H9 (cell line): ENCODE measurements around the gene U2AF1L4. TPM values are rescaled to one million over a fixed set of nuclear protein-coding genes. Genes with fewer than 3 reads are reported as not detected.

Experiments
- DNase-seq: peaks from one replicate; pipeline ENCODE4 v3.0.0-alpha.2; 2017
- H2AFZ ChIP-seq: one replicate; pipeline ENCODE4 v1.6.1; 2013; ENCODE audit warnings: mild to moderate bottlenecking, low read length, control low read depth, moderate library complexity
- H2AK5ac ChIP-seq: 2 replicates; pipeline ENCODE4 v1.6.1; 2013; ENCODE audit warnings: low read length, control low read depth, mixed read lengths; ENCODE audit not compliant: insufficient read length
- H2BK120ac ChIP-seq: one replicate; pipeline ENCODE4 v1.6.1; 2013; ENCODE audit warnings: low read depth, mild to moderate bottlenecking, low read length, control low read depth, inconsistent platforms; ENCODE audit not compliant: poor library complexity, severe bottlenecking
- H2BK12ac ChIP-seq: 2 replicates; pipeline ENCODE4 v1.6.1; 2013; ENCODE audit warnings: low read length, control low read depth, mixed read lengths, low read depth; ENCODE audit not compliant: insufficient read length
- H2BK15ac ChIP-seq: 2 replicates; pipeline ENCODE4 v1.6.1; 2013; ENCODE audit warnings: low read depth, low read length, control low read depth
- H2BK20ac ChIP-seq: one replicate; pipeline ENCODE4 v1.6.1; 2013; ENCODE audit warnings: low read depth, mild to moderate bottlenecking, low read length, control low read depth, inconsistent platforms; ENCODE audit not compliant: poor library complexity, severe bottlenecking
- H2BK5ac ChIP-seq: 2 replicates; pipeline ENCODE4 v1.6.1; 2013; ENCODE audit warnings: low read length, control low read depth, mixed read lengths; ENCODE audit not compliant: insufficient read length
- H3K14ac ChIP-seq: 2 replicates; pipeline ENCODE4 v1.6.1; 2013; ENCODE audit warnings: low read length, control low read depth; ENCODE audit not compliant: insufficient read depth
- H3K18ac ChIP-seq: 2 replicates; pipeline ENCODE4 v1.6.1; 2013; ENCODE audit warnings: low read depth, mild to moderate bottlenecking, mixed read lengths, low read length, control low read depth; ENCODE audit not compliant: insufficient read length
- H3K23ac ChIP-seq: 2 replicates; pipeline ENCODE4 v1.6.1; 2013; ENCODE audit warnings: low read length, control low read depth, mixed read lengths, low read depth; ENCODE audit not compliant: insufficient read length
- H3K23me2 ChIP-seq: 2 replicates; pipeline ENCODE4 v1.6.1; 2013; ENCODE audit warnings: low read depth, mild to moderate bottlenecking, mixed read lengths, low read length, control low read depth; ENCODE audit not compliant: insufficient read length, poor library complexity, severe bottlenecking
- H3K27ac ChIP-seq: 2 replicates; pipeline ENCODE4 v1.5.1; 2013; ENCODE audit warnings: low read length, control low read depth, mixed read lengths, low read depth; ENCODE audit not compliant: insufficient read length
- H3K27me3 ChIP-seq: 2 replicates; pipeline ENCODE4 v1.6.1; 2013; ENCODE audit warnings: low read length, control low read depth, inconsistent platforms; ENCODE audit not compliant: insufficient read depth
- H3K4ac ChIP-seq: 2 replicates; pipeline ENCODE4 v1.6.1; 2013; ENCODE audit warnings: low read depth, mild to moderate bottlenecking, control low read depth, inconsistent platforms, low read length, moderate library complexity
- H3K4me1 ChIP-seq: 2 replicates; pipeline ENCODE4 v1.6.1; 2013; ENCODE audit warnings: low read length, control low read depth, inconsistent platforms; ENCODE audit not compliant: insufficient read depth
- H3K4me2 ChIP-seq: 2 replicates; pipeline ENCODE4 v1.6.1; 2013; ENCODE audit warnings: low read length, control low read depth, mixed read lengths; ENCODE audit not compliant: insufficient read length, insufficient read depth
- H3K56ac ChIP-seq: 2 replicates; pipeline ENCODE4 v1.6.1; 2013; ENCODE audit warnings: low read depth, mild to moderate bottlenecking, mixed read lengths, low read length, control low read depth; ENCODE audit not compliant: insufficient read length
- H3K79me1 ChIP-seq: 2 replicates; pipeline ENCODE4 v1.6.1; 2013; ENCODE audit warnings: low read depth, mild to moderate bottlenecking, moderate library complexity, low read length, control low read depth, inconsistent platforms; ENCODE audit not compliant: insufficient read depth, poor library complexity, severe bottlenecking
- H3K79me2 ChIP-seq: 2 replicates; pipeline ENCODE4 v1.6.1; 2013; ENCODE audit warnings: low read length, control low read depth, inconsistent platforms; ENCODE audit not compliant: insufficient read depth
- H3K9ac ChIP-seq: 2 replicates; pipeline ENCODE4 v1.6.1; 2013; ENCODE audit warnings: low read length, control low read depth, mixed read lengths; ENCODE audit not compliant: insufficient read length; ENCODE audit errors: extremely low read depth
- H3K9me3 ChIP-seq: one replicate; pipeline ENCODE4 v1.6.1; 2013; ENCODE audit warnings: low read depth, low read length, inconsistent platforms; ENCODE audit not compliant: control insufficient read depth
- H3T11ph ChIP-seq: one replicate; pipeline ENCODE4 v1.6.1; 2013; ENCODE audit warnings: mild to moderate bottlenecking, low read length, control low read depth, inconsistent platforms
- H4K20me1 ChIP-seq: one replicate; pipeline ENCODE4 v1.6.1; 2013; ENCODE audit not compliant: control insufficient read depth, insufficient read length, insufficient read depth
- H4K5ac ChIP-seq: 2 replicates; pipeline ENCODE4 v1.6.1; 2013; ENCODE audit warnings: low read depth, mild to moderate bottlenecking, mixed read lengths, low read length, control low read depth; ENCODE audit not compliant: insufficient read length
- H4K8ac ChIP-seq: replicated peaks from 2 replicates; pipeline ENCODE4 v1.6.1; 2013; ENCODE audit warnings: low read length, control low read depth, mixed read lengths, low read depth; ENCODE audit not compliant: insufficient read length
- H4K91ac ChIP-seq: 2 replicates; pipeline ENCODE4 v1.6.1; 2013; ENCODE audit warnings: low read depth, mild to moderate bottlenecking, moderate library complexity, mixed read lengths, low read length, control low read depth; ENCODE audit not compliant: insufficient read length
- H3K27ac Mint-ChIP-seq, 3 experiments: 2 replicates in 2 of 3; 3 replicates in 1 of 3; pipeline ENCODE4 v1.8.0; 2020 to 2021; ENCODE audit warnings: mixed read lengths in 3 of 3, mild to moderate bottlenecking in 1 of 3, moderate library complexity in 1 of 3
- H3K27me3 Mint-ChIP-seq: 2 replicates; pipeline ENCODE4 v1.8.0; 2021; ENCODE audit warnings: low read depth, mild to moderate bottlenecking, moderate library complexity, mixed read lengths
- H3K36me3 Mint-ChIP-seq, 3 experiments: 2 replicates in 2 of 3; 3 replicates in 1 of 3; pipeline ENCODE4 v1.8.0; 2020 to 2021; ENCODE audit warnings: low read depth in 3 of 3, mixed read lengths in 3 of 3; ENCODE audit not compliant: insufficient read depth in 1 of 3
- H3K4me1 Mint-ChIP-seq, 2 experiments: 2 replicates each; pipeline ENCODE4 v1.8.0; 2020; ENCODE audit warnings: mixed read lengths in 2 of 2
- H3K4me3 Mint-ChIP-seq, 2 experiments: 2 replicates in 1 of 2; 3 replicates in 1 of 2; pipeline ENCODE4 v1.8.0; 2020 to 2021; ENCODE audit warnings: mild to moderate bottlenecking in 2 of 2, mixed read lengths in 2 of 2, moderate library complexity in 1 of 2
- H3K9me3 Mint-ChIP-seq, 2 experiments: 2 replicates in 1 of 2; 3 replicates in 1 of 2; pipeline ENCODE4 v1.8.0; 2020; ENCODE audit warnings: mild to moderate bottlenecking in 2 of 2, mixed read lengths in 2 of 2, moderate library complexity in 1 of 2
- CTCF ChIP-seq: fragments of 200-600 bp; sonication (generic); conservative IDR thresholded peaks from 3 replicates; pipeline ENCODE4 v1.8.0; 2021; ENCODE audit warnings: antibody characterized with exemption, mild to moderate bottlenecking
- WGBS: extraction: QIAGEN DNeasy Blood & Tissue Kit; methylation state at CpG from one replicate; pipeline ENCODE4 v1.1.7; 2013; ENCODE audit warnings: missing lambda C conversion rate, low lambda C conversion rate, mixed read lengths; ENCODE audit not compliant: insufficient read length; ENCODE audit errors: extremely low coverage; 5-methylcytosine and 5-hydroxymethylcytosine counted together
- total RNA-seq: library from RNA; stranded (reverse); gene quantifications from 2 replicates; pipeline ENCODE4 v1.2.1, GENCODE V29; 2021

U2AF1L4 gene
- total RNA-seq, 1 experiment from 2014 or later: 16.8 TPM

- H2BK15ac ChIP-seq: no peak overlapping the region
- H2BK120ac ChIP-seq: no peak overlapping the region
- no peak overlapping the region for H3K4me2 ChIP-seq
- H3K27ac Mint-ChIP-seq: no peak overlapping the region
- no peak overlapping the region for H4K8ac ChIP-seq
- H3T11ph ChIP-seq: no peak overlapping the region
- H4K5ac ChIP-seq: no peak overlapping the region
- no peak overlapping the region for H3K56ac ChIP-seq
- no peaks in the 10 kb centered on the region for H3K79me2 ChIP-seq
- H2AFZ ChIP-seq: no peak overlapping the region
- no peak overlapping the region for H3K14ac ChIP-seq
- no peaks in the 10 kb centered on the region; a peak in 1 of 5 replicates for H3K9me3 Mint-ChIP-seq
- no peaks in the 10 kb centered on the region; the same call in 1 of the 2 replicates for H3K27me3 Mint-ChIP-seq
- H4K91ac ChIP-seq: no peak overlapping the region
- H3K79me1 ChIP-seq: no peaks in the 10 kb centered on the region
- WGBS: no CpG with 5 or more reads among the region's 12 CpGs
- H3K23ac ChIP-seq: no peak overlapping the region
- no peak for TF ChIP-seq CTCF
- no peaks in the 10 kb centered on the region for H3K4me1 ChIP-seq
- peaks cover 7% of the 10 kb centered on the region for H3K23me2 ChIP-seq
- no peak overlapping the region for H3K18ac ChIP-seq
- peaks cover 12 to 24% of the 10 kb centered on the region in 2 experiments for H3K4me1 Mint-ChIP-seq
- H3K27me3 ChIP-seq: no peaks in the 10 kb centered on the region
- H2AK5ac ChIP-seq: no peak overlapping the region
- H3K36me3 Mint-ChIP-seq: no peaks in the 10 kb centered on the region; a peak in 1 of 7 replicates
- H3K9me3 ChIP-seq: no peaks in the 10 kb centered on the region
- H3K9ac ChIP-seq: no peak overlapping the region
- H2BK20ac ChIP-seq: no peak overlapping the region
- no peak overlapping the region for H2BK5ac ChIP-seq
- H3K4ac ChIP-seq: no peak overlapping the region
- no peak overlapping the region; a peak in 1 of 5 replicates for H3K4me3 Mint-ChIP-seq
- peaks cover 3% of the 10 kb centered on the region for H4K20me1 ChIP-seq
- no peak overlapping the region for H3K27ac ChIP-seq
- H2BK12ac ChIP-seq: no peak overlapping the region
- no peak for DNase-seq
These were observed 43.2 kb upstream of the U2AF1L4 start for GRCh38 chr19:35788205-35788960.
